ENCODE data around the gene ASPM. TPM values are rescaled to one million over a fixed set of nuclear protein-coding genes. Genes with fewer than 3 reads are reported as not detected.

Gene ASPM
- total and polyA plus RNA-seq, 9 of the 15 experiments (the other 6 are each of a cell fraction or from before 2014, with no cell fraction given) = 22.7 to 84.4 (median 46.4) TPM

DNA sequence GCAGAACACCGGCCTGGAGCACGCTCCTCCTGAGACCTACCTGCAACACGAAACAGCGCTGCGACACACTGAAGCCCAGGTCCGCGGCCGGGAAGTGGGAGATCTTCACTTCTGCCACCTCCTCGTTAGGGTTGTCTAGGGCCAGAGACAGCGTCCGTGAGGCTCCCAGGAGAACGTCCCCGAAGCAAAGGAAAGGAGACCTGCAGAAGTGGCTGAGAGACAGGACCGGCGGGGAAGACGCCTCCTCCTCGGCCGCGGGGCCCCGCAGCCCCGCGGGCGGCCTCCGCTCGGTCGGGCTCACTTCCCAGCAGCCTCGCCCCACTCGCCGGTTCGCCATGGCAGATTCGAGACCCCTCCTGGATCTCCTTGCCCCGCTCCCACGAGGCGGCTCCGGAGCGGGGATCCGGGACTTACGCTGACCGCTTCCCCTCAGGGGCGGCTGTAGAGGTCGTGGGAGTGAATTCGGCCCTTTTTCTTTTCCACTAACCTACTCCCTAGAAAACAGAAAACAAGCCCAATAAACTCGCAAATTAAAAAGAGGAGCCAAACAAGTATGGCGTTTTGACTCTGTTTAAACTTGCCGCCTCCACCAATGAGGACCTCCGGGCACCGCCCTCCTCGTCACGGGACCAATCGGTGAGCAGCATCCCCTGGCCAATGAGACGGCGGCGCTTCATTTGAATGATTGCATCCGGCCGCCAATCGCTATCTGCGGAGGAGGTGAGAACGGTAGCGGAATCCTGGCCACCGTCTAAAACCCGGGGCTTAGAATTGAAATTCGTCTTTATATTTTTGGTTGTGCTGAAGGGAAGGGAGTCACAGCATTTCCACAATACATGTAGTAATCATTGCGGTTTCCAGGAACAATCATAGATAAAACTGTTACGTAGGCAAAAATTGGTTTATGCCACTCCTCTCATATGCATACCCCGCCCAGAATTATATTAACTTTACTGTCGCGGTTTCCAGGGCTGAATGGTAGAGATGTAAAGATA lies at the start of gene ASPM (continued):
- TF ChIP-seq, protein P1, sequence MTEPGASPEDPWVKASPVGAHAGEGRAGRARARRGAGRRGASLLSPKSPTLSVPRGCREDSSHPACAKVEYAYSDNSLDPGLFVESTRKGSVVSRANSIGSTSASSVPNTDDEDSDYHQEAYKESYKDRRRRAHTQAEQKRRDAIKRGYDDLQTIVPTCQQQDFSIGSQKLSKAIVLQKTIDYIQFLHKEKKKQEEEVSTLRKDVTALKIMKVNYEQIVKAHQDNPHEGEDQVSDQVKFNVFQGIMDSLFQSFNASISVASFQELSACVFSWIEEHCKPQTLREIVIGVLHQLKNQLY (CRISPR knock-in tag; conservative IDR thresholded peaks at IDR 0.05) = 0 out of 4 replicates have a peak, but pooled peaks of 1 of the 2 experiments have one; percentile 54
- no peak for TF ChIP-seq GTF2F1 (IDR thresholded peaks at IDR 0.05; ENCODE audit: low read depth, low read length)
- 0 out of 2 replicates have a peak, but pooled peaks have one; percentile 19 for TF ChIP-seq NFIC (IDR thresholded peaks at IDR 0.05)
- peak; percentile 86 for TF ChIP-seq TBP (optimal IDR thresholded peaks at IDR 0.05; ENCODE audit: low read depth, low read length)
- TF ChIP-seq, protein P2, sequence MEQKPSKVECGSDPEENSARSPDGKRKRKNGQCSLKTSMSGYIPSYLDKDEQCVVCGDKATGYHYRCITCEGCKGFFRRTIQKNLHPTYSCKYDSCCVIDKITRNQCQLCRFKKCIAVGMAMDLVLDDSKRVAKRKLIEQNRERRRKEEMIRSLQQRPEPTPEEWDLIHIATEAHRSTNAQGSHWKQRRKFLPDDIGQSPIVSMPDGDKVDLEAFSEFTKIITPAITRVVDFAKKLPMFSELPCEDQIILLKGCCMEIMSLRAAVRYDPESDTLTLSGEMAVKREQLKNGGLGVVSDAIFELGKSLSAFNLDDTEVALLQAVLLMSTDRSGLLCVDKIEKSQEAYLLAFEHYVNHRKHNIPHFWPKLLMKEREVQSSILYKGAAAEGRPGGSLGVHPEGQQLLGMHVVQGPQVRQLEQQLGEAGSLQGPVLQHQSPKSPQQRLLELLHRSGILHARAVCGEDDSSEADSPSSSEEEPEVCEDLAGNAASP (IDR thresholded peaks at IDR 0.05) = no peak
- peak; percentile 75 for TF ChIP-seq POLR2B (IDR thresholded peaks at IDR 0.05; ENCODE audit: low read depth, partially characterized antibody)
- TF ChIP-seq ZKSCAN1 (IDR thresholded peaks at IDR 0.05; ENCODE audit: low read depth, low read length) = 0 out of 2 replicates have a peak, but pooled peaks have one; percentile 23
- TF ChIP-seq MAFK (IDR thresholded peaks at IDR 0.05; ENCODE audit: low read length) = peak; percentile 73
- TF ChIP-seq, protein P3, sequence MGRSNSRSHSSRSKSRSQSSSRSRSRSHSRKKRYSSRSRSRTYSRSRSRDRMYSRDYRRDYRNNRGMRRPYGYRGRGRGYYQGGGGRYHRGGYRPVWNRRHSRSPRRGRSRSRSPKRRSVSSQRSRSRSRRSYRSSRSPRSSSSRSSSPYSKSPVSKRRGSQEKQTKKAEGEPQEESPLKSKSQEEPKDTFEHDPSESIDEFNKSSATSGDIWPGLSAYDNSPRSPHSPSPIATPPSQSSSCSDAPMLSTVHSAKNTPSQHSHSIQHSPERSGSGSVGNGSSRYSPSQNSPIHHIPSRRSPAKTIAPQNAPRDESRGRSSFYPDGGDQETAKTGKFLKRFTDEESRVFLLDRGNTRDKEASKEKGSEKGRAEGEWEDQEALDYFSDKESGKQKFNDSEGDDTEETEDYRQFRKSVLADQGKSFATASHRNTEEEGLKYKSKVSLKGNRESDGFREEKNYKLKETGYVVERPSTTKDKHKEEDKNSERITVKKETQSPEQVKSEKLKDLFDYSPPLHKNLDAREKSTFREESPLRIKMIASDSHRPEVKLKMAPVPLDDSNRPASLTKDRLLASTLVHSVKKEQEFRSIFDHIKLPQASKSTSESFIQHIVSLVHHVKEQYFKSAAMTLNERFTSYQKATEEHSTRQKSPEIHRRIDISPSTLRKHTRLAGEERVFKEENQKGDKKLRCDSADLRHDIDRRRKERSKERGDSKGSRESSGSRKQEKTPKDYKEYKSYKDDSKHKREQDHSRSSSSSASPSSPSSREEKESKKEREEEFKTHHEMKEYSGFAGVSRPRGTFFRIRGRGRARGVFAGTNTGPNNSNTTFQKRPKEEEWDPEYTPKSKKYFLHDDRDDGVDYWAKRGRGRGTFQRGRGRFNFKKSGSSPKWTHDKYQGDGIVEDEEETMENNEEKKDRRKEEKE (IDR thresholded peaks at IDR 0.05; ENCODE audit: borderline replicate concordance in 1 of 2, control insufficient read depth in 1 of 2, low read depth in 2 of 2, low read length in 1 of 2) = no peak
- peak; percentile 92 for TF ChIP-seq MBD2 (IDR thresholded peaks at IDR 0.05; ENCODE audit: borderline replicate concordance, low read depth)
- TF ChIP-seq, protein P4, sequence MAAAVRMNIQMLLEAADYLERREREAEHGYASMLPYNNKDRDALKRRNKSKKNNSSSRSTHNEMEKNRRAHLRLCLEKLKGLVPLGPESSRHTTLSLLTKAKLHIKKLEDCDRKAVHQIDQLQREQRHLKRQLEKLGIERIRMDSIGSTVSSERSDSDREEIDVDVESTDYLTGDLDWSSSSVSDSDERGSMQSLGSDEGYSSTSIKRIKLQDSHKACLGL (CRISPR knock-in tag; IDR thresholded peaks at IDR 0.05; ENCODE audit: borderline replicate concordance, poor library complexity, severe bottlenecking) = peak; percentile 2
- TF ChIP-seq TOE1 (IDR thresholded peaks at IDR 0.05; ENCODE audit: borderline replicate concordance) = peak; percentile 43; the same call in 1 of the 2 replicates
- no peak for TF ChIP-seq TOE1 (CRISPR knock-in tag; IDR thresholded peaks at IDR 0.05; ENCODE audit: borderline replicate concordance, low read depth)
- TF ChIP-seq MTA3 (IDR thresholded peaks at IDR 0.05; ENCODE audit: borderline replicate concordance) = peak; percentile 50; the same call in 1 of the 2 replicates
- TF ChIP-seq BDP1 (IDR thresholded peaks at IDR 0.05; ENCODE audit: insufficient read depth, insufficient read length) = no peak
- TF ChIP-seq, protein P5, sequence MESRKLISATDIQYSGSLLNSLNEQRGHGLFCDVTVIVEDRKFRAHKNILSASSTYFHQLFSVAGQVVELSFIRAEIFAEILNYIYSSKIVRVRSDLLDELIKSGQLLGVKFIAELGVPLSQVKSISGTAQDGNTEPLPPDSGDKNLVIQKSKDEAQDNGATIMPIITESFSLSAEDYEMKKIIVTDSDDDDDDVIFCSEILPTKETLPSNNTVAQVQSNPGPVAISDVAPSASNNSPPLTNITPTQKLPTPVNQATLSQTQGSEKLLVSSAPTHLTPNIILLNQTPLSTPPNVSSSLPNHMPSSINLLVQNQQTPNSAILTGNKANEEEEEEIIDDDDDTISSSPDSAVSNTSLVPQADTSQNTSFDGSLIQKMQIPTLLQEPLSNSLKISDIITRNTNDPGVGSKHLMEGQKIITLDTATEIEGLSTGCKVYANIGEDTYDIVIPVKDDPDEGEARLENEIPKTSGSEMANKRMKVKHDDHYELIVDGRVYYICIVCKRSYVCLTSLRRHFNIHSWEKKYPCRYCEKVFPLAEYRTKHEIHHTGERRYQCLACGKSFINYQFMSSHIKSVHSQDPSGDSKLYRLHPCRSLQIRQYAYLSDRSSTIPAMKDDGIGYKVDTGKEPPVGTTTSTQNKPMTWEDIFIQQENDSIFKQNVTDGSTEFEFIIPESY (CRISPR knock-in tag; IDR thresholded peaks at IDR 0.05) = peak; percentile 80
- peak; percentile 81 for TF ChIP-seq SP1 (CRISPR knock-in tag; IDR thresholded peaks at IDR 0.05)
